B cell (primary cell): ENCODE measurements around the gene AHRR. TPM values are rescaled to one million over a fixed set of nuclear protein-coding genes. Genes with fewer than 3 reads are reported as not detected.

Experiments used
- ATAC-seq: fragments of 200-7000 bp; cut with Tn5 transposase; one replicate; pipeline ENCODE4 v1.10.0; 2021; ENCODE audit warnings: low read depth, mild to moderate bottlenecking, moderate number of reproducible peaks, moderate library complexity
- CTCF ChIA-PET: fragments of 350-600 bp; sonication (Branson Sonifier 250); formaldehyde crosslinking; loops from one replicate; lab custom pipeline; 2021; ENCODE audit warnings: antibody characterized with exemption, inconsistent platforms; lab: Charles Lee
- POLR2A ChIA-PET: fragments of 350-600 bp; sonication (Branson Sonifier 250); formaldehyde crosslinking; loops from one replicate; lab custom pipeline; 2021; ENCODE audit warnings: antibody characterized with exemption; lab: Charles Lee
- DNase-seq: peaks from one replicate; pipeline ENCODE4 v3.0.0; 2013
- H2AFZ ChIP-seq: 2 replicates; pipeline ENCODE4 v1.6.1; 2012; ENCODE audit warnings: mild to moderate bottlenecking, low read depth, low read length; ENCODE audit not compliant: insufficient read depth, poor library complexity, severe bottlenecking
- H3K27ac ChIP-seq, 2 donors: 1 replicate in 1 of 2; 2 replicates in 1 of 2; pipeline ENCODE4 v1.5.1; 2012 to 2013; ENCODE audit warnings: low read length in 2 of 2, mild to moderate bottlenecking in 2 of 2, moderate library complexity in 1 of 2
- H3K27me3 ChIP-seq, 4 experiments: fragments of 200-600 bp in 1 of 4; sonication (generic) in 1 of 4; replicated peaks in 1 of 4; 1 replicate in 2 of 4; 2 replicates in 2 of 4; pipeline versions ENCODE4 v1.6.1 to v1.7.0; 2013 to 2016; ENCODE audit warnings: low read length in 3 of 4, mild to moderate bottlenecking in 2 of 4, mixed read lengths in 1 of 4, moderate library complexity in 1 of 4; ENCODE audit not compliant: insufficient read depth in 4 of 4, control insufficient read depth in 3 of 4; ENCODE audit errors: control extremely low read depth in 1 of 4
- H3K36me3 ChIP-seq, 2 experiments: replicated peaks in 1 of 2; 1 replicate in 1 of 2; 2 replicates in 1 of 2; pipeline versions ENCODE4 v1.6.1 to v1.7.1; 2013; ENCODE audit warnings: low read length in 1 of 2; ENCODE audit not compliant: insufficient read depth in 2 of 2, control insufficient read depth in 1 of 2; ENCODE audit errors: control extremely low read depth in 1 of 2, extremely low read depth in 1 of 2
- H3K4me1 ChIP-seq, 2 donors: fragments of 200-600 bp in 1 of 2; sonication (generic) in 1 of 2; 1 replicate in 1 of 2; 2 replicates in 1 of 2; pipeline versions ENCODE4 v1.5.1 to v1.6.1; 2013 to 2017; ENCODE audit warnings: low read length in 2 of 2; ENCODE audit not compliant: control insufficient read depth in 2 of 2, insufficient read depth in 2 of 2
- H3K4me2 ChIP-seq: replicated peaks from 2 replicates; pipeline ENCODE3; 2012; ENCODE audit warnings: mild to moderate bottlenecking, low read depth, low read length; ENCODE audit not compliant: poor library complexity, severe bottlenecking
- H3K4me3 ChIP-seq, 5 experiments: fragments of 200-600 bp in 1 of 5; sonication (generic) in 1 of 5; 1 replicate in 3 of 5; 2 replicates in 2 of 5; pipeline versions ENCODE4 v1.5.1 to v1.7.0; 2011 to 2016; ENCODE audit warnings: low read length in 4 of 5, mild to moderate bottlenecking in 4 of 5, low read depth in 2 of 5, control low read depth in 1 of 5, moderate library complexity in 1 of 5; ENCODE audit not compliant: insufficient read depth in 1 of 5; ENCODE audit errors: control extremely low read depth in 1 of 5, extremely low read depth in 1 of 5
- H3K79me2 ChIP-seq: fragments of 200-600 bp; sonication (generic); one replicate; pipeline ENCODE4 v1.6.0; 2016; ENCODE audit warnings: low read length; ENCODE audit not compliant: control insufficient read depth, insufficient read depth
- H3K9ac ChIP-seq: fragments of 200-600 bp; sonication (generic); 2 replicates; pipeline ENCODE4 v1.6.1; 2017; ENCODE audit warnings: mild to moderate bottlenecking, low read length, moderate library complexity
- H3K9me3 ChIP-seq, 3 donors: one replicate each; pipeline versions ENCODE4 v1.6.1 to v1.7.1; 2013; ENCODE audit warnings: low read length in 2 of 3; ENCODE audit not compliant: control insufficient read depth in 2 of 3, insufficient read depth in 1 of 3; ENCODE audit errors: control extremely low read depth in 1 of 3
- H4K20me1 ChIP-seq: 2 replicates; pipeline ENCODE4 v1.6.0; 2012; ENCODE audit warnings: mild to moderate bottlenecking, low read length; ENCODE audit not compliant: insufficient read depth, control insufficient read depth, poor library complexity, severe bottlenecking
- H3K27ac Mint-ChIP-seq: one replicate; pipeline ENCODE4 v1.8.0; 2021; ENCODE audit warnings: mixed read lengths
- H3K27me3 Mint-ChIP-seq: one replicate; pipeline ENCODE4 v1.8.0; 2021; ENCODE audit warnings: mixed read lengths
- H3K4me1 Mint-ChIP-seq: one replicate; pipeline ENCODE4 v1.8.0; 2021; ENCODE audit warnings: mixed read lengths
- H3K4me3 Mint-ChIP-seq: one replicate; pipeline ENCODE4 v1.8.0; 2021; ENCODE audit warnings: mixed read lengths
- H3K9me3 Mint-ChIP-seq: one replicate; pipeline ENCODE4 v1.8.0; 2022; ENCODE audit warnings: mixed read lengths; ENCODE audit not compliant: insufficient read depth
- CTCF ChIP-seq: fragments of 200-600 bp; IDR thresholded peaks from one replicate; pipeline ENCODE4 v1.8.0; 2022; ENCODE audit warnings: antibody characterized with exemption, mild to moderate bottlenecking
- EZH2 ChIP-seq: IDR thresholded peaks from 2 replicates; pipeline ENCODE4 v1.6.1; 2012; ENCODE audit warnings: borderline replicate concordance, low read depth, mild to moderate bottlenecking, moderate library complexity, low read length; ENCODE audit not compliant: insufficient read depth, poor library complexity, severe bottlenecking
- WGBS: methylation state at CpG from one replicate; pipeline ENCODE4 v1.1.5; 2013; ENCODE audit warnings: missing lambda C conversion rate; ENCODE audit not compliant: insufficient coverage; 5-methylcytosine and 5-hydroxymethylcytosine counted together
- intact Hi-C: fragments of 100-400 bp; cut with micrococcal nuclease; formaldehyde crosslinking; loops from one replicate; pipeline ENCODE4 v1.10.0; 2022
- polyA plus RNA-seq: library from polyadenylated mRNA; depleted of rRNA; stranded (reverse); fragments of >200 nt; gene quantifications from 2 replicates; pipeline ENCODE4 v1.2.3, GENCODE V29; 2012
- total RNA-seq, 2 donors: library from RNA; stranded (reverse); fragments of 120-200 nt in 1 of 2; gene quantifications; 1 replicate in 1 of 2; 2 replicates in 1 of 2; pipeline versions ENCODE4 v1.2.3 to v1.2.4, GENCODE V29; 2013 to 2022

The AHRR gene
- total and polyA plus RNA-seq, 2 donors (not counting 1 experiment from before 2014, with no cell fraction given) = 0.13 to 1.7 TPM

- H2AFZ ChIP-seq = no peak overlapping the region
- H3K4me3 ChIP-seq = peak overlapping the region in 3 of 5 experiments; percentile 29 to 59 (median 47)
- Mint-ChIP-seq H3K4me1 (peaks cover 14% of the 10 kb centered on the region), H3K27me3 (peaks cover 19% of the 10 kb centered on the region), H3K9me3 (no peaks in the 10 kb centered on the region), H3K27ac (peak overlapping the region; percentile 32), H3K4me3 (peak overlapping the region; percentile 66)
- H3K36me3 ChIP-seq = no peaks in the 10 kb centered on the region
- H3K4me2 ChIP-seq = peak overlapping the region; percentile 86
- CTCF ChIA-PET = interaction anchor here (1.1 to 1.6 kb wide), 3 partner anchors 28 to 132 kb away, joined by 3 to 5 read pairs (median 4); no protein-coding TSS in a partner anchor
- 7% methylated on average over 65 of the region's 65 CpGs for whole genome bisulfite sequencing
- peaks cover 0 to 46% (median 20%) of the 10 kb centered on the region in 4 experiments for H3K27me3 ChIP-seq
- H3K9me3 ChIP-seq = peaks cover 0 to 12% (median 0%) of the 10 kb centered on the region in 3 donors
- H3K27ac ChIP-seq = no peak overlapping the region
- POLR2A ChIA-PET = no interaction called here
- H3K4me1 ChIP-seq = peaks cover 24 to 25% of the 10 kb centered on the region in 2 donors
- TF ChIP-seq EZH2 = no peak
- no peak for TF ChIP-seq CTCF
- ATAC-seq = no peak
- peak overlapping the region; percentile 55 for H3K9ac ChIP-seq
- no peaks in the 10 kb centered on the region for H3K79me2 ChIP-seq
- H4K20me1 ChIP-seq = peaks cover 10% of the 10 kb centered on the region
- peak; percentile 17 for DNase-seq
- intact Hi-C loops = no loop called here
These were observed 837 bp upstream of the AHRR start for GRCh38 chr5:320524-321229.

GRCh38 chr5:321726-322251 lies 275 bp downstream of the AHRR start:
- Mint-ChIP-seq H3K27ac (no peak overlapping the region), H3K4me3 (peak overlapping the region; percentile 39), H3K4me1 (peaks cover 12% of the 10 kb centered on the region), H3K9me3 (no peaks in the 10 kb centered on the region), H3K27me3 (peaks cover 26% of the 10 kb centered on the region)
- intact Hi-C loops = no loop called here
- H3K36me3 ChIP-seq = no peaks in the 10 kb centered on the region
- peaks cover 0 to 12% (median 0%) of the 10 kb centered on the region in 3 donors for H3K9me3 ChIP-seq
- peak overlapping the region; percentile 86 for H3K4me2 ChIP-seq
- H2AFZ ChIP-seq = no peak overlapping the region
- DNase-seq = no peak
- CTCF ChIA-PET = interaction anchor here (0.8 to 1.2 kb wide), 2 partner anchors 133 to 571 kb away, joined by 3 to 5 read pairs; partner anchors contain the start of genes BRD9 and TRIP13
- H3K4me1 ChIP-seq = peaks cover 24 to 25% of the 10 kb centered on the region in 2 donors
- peak overlapping the region; percentile 51 for H3K9ac ChIP-seq
- H4K20me1 ChIP-seq = peaks cover 8% of the 10 kb centered on the region
- H3K27me3 ChIP-seq = peaks cover 0 to 46% (median 20%) of the 10 kb centered on the region in 4 experiments
- H3K79me2 ChIP-seq = no peaks in the 10 kb centered on the region
- WGBS = 3% methylated on average over 67 of the region's 67 CpGs
- no peak for ATAC-seq
- H3K4me3 ChIP-seq = peak overlapping the region in 3 of 5 experiments; percentile 5 to 59 (median 43)
- POLR2A ChIA-PET = no interaction called here
- TF ChIP-seq CTCF (no peak), EZH2 (no peak)
- no peak overlapping the region for H3K27ac ChIP-seq
